Epithelial cell of proximal tubule (primary cell): ENCODE results near the gene PIK3C2G. TPM values are rescaled to one million over a fixed set of nuclear protein-coding genes. Genes with fewer than 3 reads are reported as not detected.
"Not testable (repeated sequence)": the region's sequence is repeated elsewhere in the genome, so short reads cannot be mapped to it uniquely, and the experiment has no call there.

Experiments
- DNase-seq: peaks from one replicate; pipeline ENCODE4 v3.0.0-alpha.2; 2011; ENCODE audit warnings: low read depth
- H3K4me3 ChIP-seq: 2 replicates; pipeline ENCODE4 v1.5.1; 2011; ENCODE audit warnings: low read depth, mild to moderate bottlenecking, low read length
- CTCF ChIP-seq: conservative IDR thresholded peaks from 2 replicates; pipeline ENCODE4 v1.5.1; 2012; ENCODE audit warnings: low read depth, mild to moderate bottlenecking, low read length
- total RNA-seq: library from RNA; depleted of rRNA; stranded (reverse); fragments of >200 nt; gene quantifications from 2 replicates; pipeline ENCODE4 v1.2.3, GENCODE V29; 2015

PIK3C2G gene
- total RNA-seq, 1 donor from 2014 or later, result 0.12 TPM

GRCh38 chr12:18487509-18487908, 226.2 kb downstream of the PIK3C2G start:
- H3K4me3 ChIP-seq, result no peak overlapping the region
- no peak for TF ChIP-seq CTCF
- no peak for DNase-seq

GRCh38 chr12:18492372-18493025, 231.2 kb downstream of the PIK3C2G start:
- DNase-seq, result no peak
- TF ChIP-seq CTCF, result no peak
- no peak overlapping the region for H3K4me3 ChIP-seq

GRCh38 chr12:18496156-18496555, 234.8 kb downstream of the PIK3C2G start:
- no peak overlapping the region for H3K4me3 ChIP-seq
- DNase-seq, result no peak
- no peak for TF ChIP-seq CTCF

GRCh38 chr12:18500160-18500574, 238.8 kb downstream of the PIK3C2G start:
- not testable (repeated sequence) for DNase-seq

GRCh38 chr12:18500736-18501135, 239.4 kb downstream of the PIK3C2G start:
- not testable (repeated sequence) for H3K4me3 ChIP-seq

More at GRCh38 chr12:18500160-18500574, 238.8 kb downstream of the PIK3C2G start:
- H3K4me3 ChIP-seq, result not testable (repeated sequence)

GRCh38 chr12:18502422-18502968, 241.2 kb downstream of the PIK3C2G start:
- DNase-seq, result no peak
- no peak for TF ChIP-seq CTCF
- no peak overlapping the region for H3K4me3 ChIP-seq

More at GRCh38 chr12:18500736-18501135, 239.4 kb downstream of the PIK3C2G start:
- DNase-seq, result not testable (repeated sequence)

GRCh38 chr12:18521461-18521860, 260.1 kb downstream of the PIK3C2G start:
- no peak for DNase-seq
- H3K4me3 ChIP-seq, result no peak overlapping the region
- TF ChIP-seq CTCF, result no peak

GRCh38 chr12:18522806-18523205, 261.5 kb downstream of the PIK3C2G start:
- H3K4me3 ChIP-seq, result no peak overlapping the region
- DNase-seq, result no peak
- TF ChIP-seq CTCF, result no peak

- H3K4me3 ChIP-seq, DNase-seq: not testable (repeated sequence)
Observed at GRCh38 chr12:18542497-18542896, 281.2 kb downstream of the PIK3C2G start.
